GM21526 (cell line): ENCODE results near the gene HDHD2.

Experiments
- ATAC-seq: cut with Tn5 transposase; IDR thresholded peaks from one replicate; pipeline ENCODE4 v1.9.1; 2021; ENCODE audit warnings: moderate library complexity; ENCODE audit not compliant: unreplicated experiment, low FRiP score

Gene HDHD2

DNA sequence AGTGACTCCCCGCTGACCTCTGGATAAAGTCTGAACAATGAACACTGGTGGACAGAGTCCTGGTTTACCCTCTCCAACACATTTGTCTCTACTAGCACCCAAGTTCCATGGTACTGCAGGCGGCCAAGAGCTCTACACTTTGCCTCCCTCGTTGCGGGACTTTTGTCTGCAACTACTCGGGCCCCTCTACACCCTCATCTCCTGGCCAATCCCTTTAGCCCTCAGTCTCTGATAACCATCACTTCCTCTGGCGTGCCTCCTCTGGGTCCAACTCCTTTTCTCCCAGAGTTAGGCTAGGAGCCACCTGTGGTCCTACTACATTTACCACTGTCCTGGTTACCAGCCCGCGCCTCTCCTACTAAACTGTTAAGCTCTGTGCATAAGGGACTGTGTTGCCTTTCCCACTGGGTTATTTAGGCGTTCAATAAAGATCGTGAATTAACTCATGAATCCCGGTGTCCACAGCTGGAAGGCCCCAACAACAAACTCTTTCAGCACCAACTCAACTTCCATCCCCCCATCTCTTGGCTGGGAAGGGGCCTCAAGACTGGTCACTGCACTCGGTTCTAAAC is 757 bp downstream of the HDHD2 start:
- no peak for ATAC-seq

- ATAC-seq, result no peak
These were observed 4.1 kb downstream of the HDHD2 start for GRCh38 chr18:47146206-47146605.

DNA sequence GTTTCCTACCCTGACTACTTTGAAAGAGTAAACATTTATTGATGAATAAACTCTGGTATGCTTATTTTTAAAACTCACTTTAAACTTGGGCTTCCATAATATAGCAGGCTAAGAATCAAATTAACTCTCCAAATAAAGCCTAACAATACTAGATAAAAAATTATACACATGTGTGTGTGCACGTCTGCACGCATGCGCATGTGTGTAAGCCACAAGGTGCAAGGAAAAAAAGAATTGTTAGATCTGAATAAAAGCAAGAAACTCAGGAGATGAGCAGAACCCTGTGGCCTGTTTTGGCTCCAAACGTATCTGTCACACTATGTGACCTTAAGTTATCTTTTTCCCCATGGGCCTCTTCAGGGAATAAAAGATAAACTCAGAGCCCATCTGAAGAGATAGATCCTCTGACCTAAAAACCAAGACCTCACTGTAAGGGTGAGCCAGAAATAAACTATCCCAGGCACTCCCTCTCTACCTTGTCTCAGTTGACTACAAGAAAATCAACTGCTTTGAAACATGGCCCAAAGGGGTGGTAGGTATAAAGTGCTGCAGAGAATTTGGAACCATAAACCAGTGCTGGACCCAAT is 6.3 kb downstream of the HDHD2 start:
- ATAC-seq, result no peak

GRCh38 chr18:47143153-47143552 is 7.1 kb downstream of the HDHD2 start:
- ATAC-seq, result no peak

- no peak for ATAC-seq
These were observed 9.0 kb downstream of the HDHD2 start for GRCh38 chr18:47141289-47141688.

GRCh38 chr18:47121146-47121545 is 29.2 kb downstream of the HDHD2 start:
- ATAC-seq, result no peak

- ATAC-seq, result peak; percentile 86
These were observed 29.9 kb downstream of the HDHD2 start for GRCh38 chr18:47120428-47120827.

DNA sequence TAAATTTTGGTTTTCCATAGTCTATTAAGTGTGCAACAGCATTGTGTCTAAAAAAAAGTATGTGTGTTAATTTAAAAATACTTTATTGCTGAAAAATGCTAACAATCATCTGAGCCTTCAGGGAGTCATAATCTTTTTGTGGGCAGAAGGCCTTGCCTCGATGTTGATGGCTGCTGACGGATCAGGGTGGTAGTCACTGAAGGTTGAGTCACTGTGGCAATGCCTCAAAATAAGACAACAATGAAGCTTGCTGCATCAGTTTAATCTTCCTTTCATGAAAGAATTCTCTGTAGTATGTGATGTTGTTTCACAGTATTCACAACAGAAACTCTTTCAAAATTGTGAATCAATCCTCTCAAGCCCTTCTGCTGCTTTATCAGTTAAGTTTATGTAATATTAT is 31.3 kb downstream of the HDHD2 start:
- no peak for ATAC-seq

GRCh38 chr18:47115205-47115604 is 35.1 kb downstream of the HDHD2 start:
- no peak for ATAC-seq

DNA sequence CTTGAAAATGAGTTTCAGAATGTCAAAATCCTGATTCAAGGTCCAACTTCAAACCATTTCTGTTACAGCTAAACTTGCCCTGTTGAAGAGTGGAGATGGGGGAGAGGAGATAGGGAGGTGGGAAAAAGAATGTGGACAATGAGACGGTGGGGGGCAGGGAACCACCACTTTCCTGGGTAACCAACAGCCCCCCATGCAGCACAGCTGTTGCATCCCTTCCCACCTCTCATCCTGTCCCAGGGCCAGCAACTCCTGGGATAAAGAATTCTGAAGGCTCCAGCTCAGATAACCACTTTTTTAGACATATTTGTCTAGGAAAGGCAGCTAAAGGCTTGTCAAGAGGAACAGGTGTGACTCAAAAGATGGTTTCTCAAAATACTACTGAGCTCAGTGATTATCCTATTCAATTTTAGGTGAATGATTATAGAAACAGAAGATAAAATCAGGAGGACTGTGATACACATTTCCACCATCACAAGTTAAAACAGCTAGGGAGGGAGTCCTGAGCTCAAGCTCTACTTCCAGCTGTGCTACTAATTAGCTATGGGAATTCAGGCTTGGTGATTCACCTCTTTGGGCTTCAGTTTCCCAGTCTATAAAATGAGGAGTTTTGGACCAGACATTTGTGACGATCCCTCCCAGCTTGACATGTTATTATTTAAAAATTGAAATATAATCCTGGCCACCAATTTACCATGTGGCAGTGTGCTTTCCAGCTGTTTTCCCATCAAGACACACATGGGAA is 36.3 kb downstream of the HDHD2 start:
- ATAC-seq, result no peak

DNA sequence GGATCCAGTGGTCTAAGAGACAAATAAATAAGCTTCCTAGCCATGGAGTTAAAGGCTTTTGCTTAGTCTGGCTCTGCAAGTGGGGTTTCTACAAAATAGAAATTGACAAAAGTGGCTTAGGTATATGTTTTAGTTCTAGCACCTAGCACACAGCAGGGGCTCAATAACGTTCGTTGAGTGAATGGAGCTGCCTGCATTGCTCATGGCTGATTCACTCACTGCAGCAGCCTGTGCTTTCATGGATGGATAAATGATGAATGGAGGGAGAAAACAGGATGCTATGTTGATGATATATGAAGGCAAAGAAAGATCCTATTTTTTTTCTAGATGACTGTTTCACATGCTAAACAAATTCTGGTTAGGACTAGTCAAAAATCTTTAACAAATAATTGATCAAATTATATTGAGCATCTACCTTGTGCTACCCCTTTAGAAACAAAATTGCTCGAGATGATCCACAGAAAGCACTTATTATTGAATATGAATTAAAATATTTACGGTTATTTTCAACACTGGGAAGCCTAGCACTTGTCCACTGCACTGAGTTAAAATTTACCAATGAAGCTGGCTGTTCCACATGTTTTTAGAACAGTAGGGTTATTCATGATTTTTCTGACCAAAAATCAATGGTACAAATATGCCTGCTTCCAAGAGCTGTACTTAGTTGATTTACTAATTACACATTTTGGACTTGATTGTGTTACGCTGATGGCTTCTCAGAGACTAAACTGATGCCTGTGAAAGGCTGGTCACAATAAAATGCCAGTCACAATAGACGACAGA is 39.6 kb downstream of the HDHD2 start:
- ATAC-seq, result no peak

DNA sequence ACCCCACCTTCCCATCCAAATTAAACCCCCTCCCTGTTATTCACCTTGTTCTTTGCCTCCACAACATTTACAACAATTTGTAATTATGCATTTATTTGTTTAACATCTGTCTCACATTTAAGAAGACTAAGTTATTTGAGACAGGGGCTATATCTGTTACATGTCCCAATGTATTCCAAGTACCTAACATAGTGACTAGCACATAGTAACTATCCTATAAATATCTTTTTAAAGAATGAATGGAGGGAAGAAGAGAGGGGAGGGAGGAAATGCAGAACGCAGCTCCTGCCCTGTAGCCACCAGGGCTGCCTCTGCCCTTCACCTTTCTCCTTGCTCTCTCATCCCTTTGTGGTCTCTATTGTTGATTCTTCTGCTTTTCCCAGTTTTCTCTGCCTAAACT is 40.6 kb downstream of the HDHD2 start:
- ATAC-seq, result no peak

DNA sequence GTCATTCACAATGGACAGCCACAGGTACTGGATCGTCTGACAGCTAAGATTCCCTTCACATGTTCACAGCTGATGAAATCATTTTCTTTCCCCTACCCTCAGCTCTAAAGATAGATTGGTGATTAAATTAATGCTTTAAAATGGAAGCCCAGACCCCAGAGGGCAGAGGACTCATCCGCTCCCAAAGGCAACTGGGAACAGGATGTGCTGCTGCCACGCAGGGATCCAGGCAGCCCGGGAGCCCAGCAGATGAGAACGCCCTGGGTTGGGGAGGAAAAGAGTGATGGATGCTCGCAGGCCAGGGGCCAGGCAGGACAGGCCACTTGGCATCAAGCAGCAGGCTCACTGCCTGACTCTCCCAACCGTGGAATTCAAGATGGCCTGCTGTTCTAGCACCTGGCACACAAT is 41.3 kb downstream of the HDHD2 start:
- no peak for ATAC-seq

DNA sequence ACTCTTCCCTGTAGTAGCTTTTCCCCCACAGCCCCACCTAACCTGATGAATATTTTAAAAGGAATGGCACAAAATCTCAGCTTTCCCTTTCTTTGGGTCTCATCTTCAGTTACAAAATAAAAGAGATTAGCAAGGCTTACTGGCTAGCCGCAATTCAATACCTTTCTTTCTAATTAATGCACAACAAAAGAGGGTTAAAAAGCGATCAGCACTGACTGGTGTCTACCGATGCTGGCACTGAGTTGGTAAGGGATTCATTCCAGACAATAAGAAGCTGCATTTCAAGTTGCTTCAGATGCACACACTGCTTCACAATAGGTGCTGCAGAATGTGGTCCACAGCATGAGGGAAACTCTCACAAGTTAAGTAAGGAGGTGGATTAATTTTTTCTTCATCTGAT is 41.9 kb downstream of the HDHD2 start:
- ATAC-seq, result no peak

GRCh38 chr18:47100212-47100831 is 50.0 kb downstream of the HDHD2 start:
- no peak for ATAC-seq

DNA sequence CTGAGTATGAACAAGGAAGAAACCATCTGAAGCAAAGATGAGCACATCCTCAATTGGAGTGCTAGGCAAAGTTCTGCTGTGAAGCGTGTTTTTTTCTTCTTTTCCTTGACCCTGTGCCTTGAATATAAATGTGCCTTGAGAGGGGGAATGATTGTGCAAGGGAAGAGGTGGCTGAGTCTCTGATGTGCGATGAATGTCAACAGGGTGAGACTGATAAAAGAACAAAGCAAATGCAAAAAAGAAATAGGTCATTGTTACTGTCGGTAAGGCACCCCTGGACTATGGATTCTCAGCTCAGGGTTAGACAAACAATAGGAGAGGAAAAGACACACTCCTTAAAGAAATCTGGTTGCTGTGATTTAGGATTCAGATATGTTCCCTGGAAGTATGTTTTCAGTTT is 54.5 kb downstream of the HDHD2 start:
- no peak for ATAC-seq

- no peak for ATAC-seq
These were observed 62.6 kb downstream of the HDHD2 start for GRCh38 chr18:47087676-47088075.

DNA sequence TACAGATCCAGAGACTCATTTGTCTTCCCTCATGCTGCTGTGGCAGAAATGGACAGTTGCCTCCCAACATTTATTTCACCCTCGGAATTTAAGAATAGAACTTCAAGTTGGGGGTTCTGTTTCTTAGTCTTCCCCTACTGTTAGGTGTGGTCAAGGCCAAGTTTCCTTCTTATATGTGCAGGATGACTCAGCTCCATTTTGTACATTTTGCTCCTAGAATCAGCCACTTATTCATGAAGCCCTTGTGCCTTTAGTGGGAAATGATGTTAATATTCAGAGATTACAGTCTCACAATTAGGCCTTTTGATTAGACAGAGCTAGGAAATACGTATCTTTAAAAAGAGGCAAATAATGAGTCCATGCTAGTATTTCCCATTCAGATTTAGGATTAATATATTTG is 68.7 kb downstream of the HDHD2 start:
- ATAC-seq, result no peak

DNA sequence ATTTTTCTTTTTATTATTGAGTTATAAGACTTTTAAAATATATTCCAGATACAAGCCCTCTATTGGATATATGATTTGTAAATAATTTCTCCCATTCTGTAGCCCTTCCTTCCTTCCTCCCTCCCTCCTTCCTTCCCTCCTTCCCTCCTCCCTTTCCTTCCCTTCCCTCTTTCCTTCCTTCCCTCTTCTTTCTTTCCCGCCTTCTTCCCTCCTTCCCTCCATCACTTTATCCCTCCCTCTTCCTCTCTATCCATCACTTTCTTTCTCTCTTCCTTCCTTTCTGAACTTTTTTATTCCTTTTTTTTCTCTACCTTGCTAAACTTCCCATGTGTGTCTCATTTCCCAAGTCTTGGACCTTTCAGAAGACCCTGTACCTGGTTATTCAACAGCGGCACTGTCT is 69.4 kb downstream of the HDHD2 start:
- ATAC-seq, result no peak

DNA sequence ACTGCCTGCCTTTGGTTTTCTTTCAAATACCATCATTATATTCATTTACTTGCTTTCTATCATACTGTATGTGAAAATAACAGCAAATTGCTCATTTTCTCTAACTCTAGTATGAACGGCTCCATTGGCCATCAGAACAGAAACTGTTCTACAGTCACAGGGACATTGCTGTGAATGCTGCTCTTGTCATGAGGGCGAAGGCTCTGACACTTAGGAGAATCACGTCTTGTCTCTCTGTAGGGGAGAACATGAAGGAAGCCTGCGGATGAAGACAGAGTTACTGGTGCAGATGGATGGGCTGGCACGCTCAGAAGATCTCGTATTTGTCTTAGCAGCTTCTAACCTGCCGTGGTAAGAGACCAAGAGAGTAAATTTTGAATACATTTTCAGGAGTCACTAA is 73.2 kb downstream of the HDHD2 start:
- ATAC-seq, result no peak
